H1 (cell line): ENCODE data around the gene FHIT.

Source experiments
- ASH2L ChIP-seq: fragments of 200-600, 300-600 bp; sonication (generic); IDR thresholded peaks from one replicate; pipeline ENCODE4 v1.7.1; 2017; ENCODE audit warnings: low read length
- BRCA1 ChIP-seq: IDR thresholded peaks from 2 replicates; pipeline ENCODE4 v1.6.1; 2012; ENCODE audit warnings: low read depth, low read length, improper control_type of control experiment
- CHD1 ChIP-seq: IDR thresholded peaks from 2 replicates; pipeline ENCODE4 v1.6.1; 2012; ENCODE audit warnings: low read depth, low read length, improper control_type of control experiment
- CHD2 ChIP-seq: IDR thresholded peaks from 2 replicates; pipeline ENCODE4 v1.6.1; 2012; ENCODE audit warnings: low read length, improper control_type of control experiment
- CTCF ChIP-seq, 3 experiments: IDR thresholded peaks; 1 replicate in 2 of 3; 2 replicates in 1 of 3; pipeline versions ENCODE4 v1.5.1 to v1.6.1; 2011; ENCODE audit warnings: low read length in 3 of 3, mild to moderate bottlenecking in 3 of 3, inconsistent platforms in 2 of 3, low read depth in 1 of 3, moderate library complexity in 1 of 3; ENCODE audit not compliant: insufficient read depth in 1 of 3; ENCODE audit errors: control extremely low read depth in 1 of 3
- EP300 ChIP-seq, 2 experiments: IDR thresholded peaks; 1 replicate in 1 of 2; 2 replicates in 1 of 2; pipeline ENCODE4 v1.6.1; 2011 to 2012; ENCODE audit warnings: low read depth in 2 of 2, low read length in 2 of 2, mild to moderate bottlenecking in 2 of 2, borderline replicate concordance in 1 of 2, inconsistent platforms in 1 of 2, moderate library complexity in 1 of 2
- EZH2 ChIP-seq: fragments of 200-600 bp; sonication (generic); IDR thresholded peaks from 2 replicates; pipeline ENCODE4 v1.7.1; 2012; ENCODE audit warnings: low read depth, mild to moderate bottlenecking, moderate library complexity, low read length, inconsistent platforms; ENCODE audit not compliant: severe bottlenecking
- GTF2F1 ChIP-seq: IDR thresholded peaks from 2 replicates; pipeline ENCODE4 v1.6.1; 2012; ENCODE audit warnings: low read depth, low read length, improper control_type of control experiment, borderline replicate concordance
- JUND ChIP-seq: IDR thresholded peaks from 2 replicates; pipeline ENCODE4 v1.6.1; 2011; ENCODE audit warnings: mild to moderate bottlenecking, improper control_type of control experiment, low read length
- POLR2A ChIP-seq, 2 experiments: IDR thresholded peaks; 1 replicate in 1 of 2; 2 replicates in 1 of 2; pipeline ENCODE4 v1.6.1; 2011; ENCODE audit warnings: low read depth in 2 of 2, low read length in 2 of 2, mild to moderate bottlenecking in 2 of 2; ENCODE audit errors: control extremely low read depth in 1 of 2
- POLR2AphosphoS5 ChIP-seq: IDR thresholded peaks from 2 replicates; pipeline ENCODE4 v1.6.1; 2011; ENCODE audit warnings: low read depth, low read length
- RFX5 ChIP-seq: IDR thresholded peaks from 2 replicates; pipeline ENCODE4 v1.6.1; 2011; ENCODE audit warnings: low read depth, low read length, improper control_type of control experiment, borderline replicate concordance
- YY1 ChIP-seq: IDR thresholded peaks from 2 replicates; pipeline ENCODE4 v1.6.1; 2011; ENCODE audit warnings: low read depth, mild to moderate bottlenecking, low read length
- ZNF274 ChIP-seq: IDR thresholded peaks from 2 replicates; pipeline ENCODE4 v1.7.0; 2012; ENCODE audit warnings: low read length, borderline replicate concordance; ENCODE audit errors: extremely low read depth

GRCh38 chr3:60303160-60303559 lies 948.1 kb downstream of the FHIT start:
- TF ChIP-seq BRCA1, result no peak
- no peak for TF ChIP-seq ASH2L
- no peak for TF ChIP-seq GTF2F1
- TF ChIP-seq EP300 (IDR thresholded peaks at IDR 0.05; ENCODE audit: borderline replicate concordance in 1 of 2, low read depth in 2 of 2, low read length in 2 of 2), result no peak
- no peak for TF ChIP-seq CTCF (IDR thresholded peaks at IDR 0.05; ENCODE audit: control extremely low read depth in 1 of 3, insufficient read depth in 1 of 3, low read depth in 1 of 3, low read length in 3 of 3)
- TF ChIP-seq ZNF274, result no peak
- TF ChIP-seq POLR2A (IDR thresholded peaks at IDR 0.05; ENCODE audit: control extremely low read depth in 1 of 2, low read depth in 2 of 2, low read length in 2 of 2), result no peak
- no peak for TF ChIP-seq CHD1
- no peak for TF ChIP-seq CHD2
- TF ChIP-seq EZH2, result no peak
- TF ChIP-seq POLR2AphosphoS5, result no peak
- TF ChIP-seq RFX5, result no peak
- TF ChIP-seq JUND, result no peak
- TF ChIP-seq YY1, result no peak
